Subcutaneous abdominal adipose tissue (tissue), 5 donors: ENCODE measurements around the gene HSPA4.
"Not testable (repeated sequence)": the region's sequence is repeated elsewhere in the genome, so short reads cannot be mapped to it uniquely, and the experiment has no call there.

Source experiments
- H3K27ac ChIP-seq: one replicate; pipeline ENCODE4 v1.7.0; 2013; ENCODE audit warnings: low read depth, mild to moderate bottlenecking, inconsistent platforms, low read length, moderate library complexity
- H3K27me3 ChIP-seq, 5 donors: one replicate each; pipeline ENCODE4 v1.7.0; 2013; ENCODE audit warnings: low read length in 5 of 5, inconsistent platforms in 1 of 5; ENCODE audit not compliant: control insufficient read depth in 5 of 5, insufficient read depth in 4 of 5
- H3K36me3 ChIP-seq, 5 donors: one replicate each; pipeline ENCODE4 v1.7.0; 2013; ENCODE audit warnings: low read length in 5 of 5; ENCODE audit not compliant: control insufficient read depth in 5 of 5, insufficient read depth in 5 of 5
- H3K4me1 ChIP-seq, 5 donors: one replicate each; pipeline ENCODE4 v1.7.0; 2013; ENCODE audit warnings: low read length in 5 of 5, mild to moderate bottlenecking in 3 of 5, moderate library complexity in 1 of 5; ENCODE audit not compliant: control insufficient read depth in 5 of 5, insufficient read depth in 5 of 5
- H3K4me3 ChIP-seq, 5 donors: one replicate each; pipeline ENCODE4 v1.7.0; 2013; ENCODE audit warnings: low read length in 5 of 5, low read depth in 1 of 5
- H3K9ac ChIP-seq, 5 donors: one replicate each; pipeline ENCODE4 v1.7.0; 2013; ENCODE audit warnings: low read length in 5 of 5, mild to moderate bottlenecking in 4 of 5, moderate library complexity in 3 of 5
- H3K9me3 ChIP-seq, 5 donors: one replicate each; pipeline ENCODE4 v1.7.0; 2013; ENCODE audit warnings: low read length in 5 of 5; ENCODE audit not compliant: control insufficient read depth in 5 of 5
- donor health status: healthy.
- donor health status: healthy.
- donor health status: healthy.
- donor health status: healthy.
- donor health status: healthy.

The HSPA4 gene

DNA sequence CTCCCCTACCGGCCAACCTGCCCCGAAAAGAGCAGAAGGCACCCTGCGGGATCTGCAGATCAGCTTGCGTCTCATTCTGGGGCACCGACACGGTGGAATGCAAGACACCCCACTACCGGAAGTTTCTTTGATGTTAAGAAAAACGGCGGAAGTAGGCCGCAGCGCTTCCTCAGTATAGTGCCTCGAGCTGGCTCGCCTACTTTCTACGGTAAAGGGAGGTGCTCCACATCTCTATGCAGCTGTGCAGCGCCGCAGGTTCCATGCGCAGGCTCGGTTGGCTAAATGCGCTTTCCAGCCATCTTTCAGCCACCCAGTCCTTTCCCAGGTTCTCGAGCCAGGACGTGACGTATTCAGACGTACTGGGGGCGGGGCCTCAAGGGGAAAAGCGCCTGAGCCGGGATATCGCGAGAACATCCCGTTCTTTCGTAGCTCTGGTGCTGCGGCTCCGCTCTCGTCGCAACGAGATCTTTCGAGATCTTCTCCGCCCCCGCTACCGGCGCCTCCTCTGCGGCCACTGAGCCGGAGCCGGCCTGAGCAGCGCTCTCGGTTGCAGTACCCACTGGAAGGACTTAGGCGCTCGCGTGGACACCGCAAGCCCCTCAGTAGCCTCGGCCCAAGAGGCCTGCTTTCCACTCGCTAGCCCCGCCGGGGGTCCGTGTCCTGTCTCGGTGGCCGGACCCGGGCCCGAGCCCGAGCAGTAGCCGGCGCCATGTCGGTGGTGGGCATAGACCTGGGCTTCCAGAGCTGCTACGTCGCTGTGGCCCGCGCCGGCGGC, at the start of gene HSPA4:
Gene HSPA4, plus strand, starts transcription at position 472 of the 775 bp plus-strand sequence. Its CDS starts 238 bp downstream, at position 710.
- peak within 1 kb of the TSS; percentile 100 for H3K27ac ChIP-seq

DNA sequence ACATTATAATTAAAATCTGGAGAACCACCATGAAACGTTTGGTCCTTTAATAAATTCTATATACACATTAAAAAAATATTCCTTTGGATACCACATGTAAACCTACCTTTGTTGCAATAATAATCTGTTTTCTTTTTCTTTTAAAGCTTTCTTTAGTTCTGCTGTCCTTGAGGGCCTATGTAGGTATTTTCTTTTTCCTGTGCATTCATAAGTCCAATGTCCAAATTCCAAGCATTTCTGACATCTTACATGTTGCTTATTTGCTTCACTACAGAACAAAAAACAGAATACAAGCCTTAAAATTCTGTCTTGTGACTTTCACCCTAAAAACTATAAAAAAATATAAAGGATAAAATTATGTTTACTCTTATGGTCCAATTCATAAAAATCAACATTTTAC, 45.2 kb upstream of the HSPA4 start:
- H3K36me3 ChIP-seq, result peaks cover 4 to 22% (median 13%) of the 10 kb centered on the region in 5 donors
- H3K4me3 ChIP-seq, result no peak overlapping the region
- H3K27ac ChIP-seq, result no peak overlapping the region
- H3K9me3 ChIP-seq, result no peaks in the 10 kb centered on the region
- H3K4me1 ChIP-seq, result no peaks in the 10 kb centered on the region
- H3K9ac ChIP-seq, result no peak overlapping the region
- H3K27me3 ChIP-seq, result no peaks in the 10 kb centered on the region

More for the DNA sequence above, at the start of gene HSPA4:
- Histone ChIP-seq H3K27me3 (no peaks in the 10 kb centered on the region), H3K4me1 (peaks cover 1 to 35% (median 26%) of the 10 kb centered on the region in 5 donors), H3K36me3 (no peaks in the 10 kb centered on the region), H3K9me3 (no peaks in the 10 kb centered on the region), H3K4me3 (peak within 1 kb of the TSS; percentile 92 to 99 (median 95)), H3K9ac (peak within 1 kb of the TSS; percentile 99 to 100 (median 100))

- H3K27ac ChIP-seq, H3K4me1 ChIP-seq, H3K9me3 ChIP-seq, H3K9ac ChIP-seq, H3K27me3 ChIP-seq, H3K4me3 ChIP-seq: not testable (repeated sequence)
- peaks cover 4 to 15% (median 7%) of the 10 kb centered on the region in 5 donors for H3K36me3 ChIP-seq
Observed at GRCh38 chr5:133008455-133008854, 43.4 kb upstream of the HSPA4 start.

DNA sequence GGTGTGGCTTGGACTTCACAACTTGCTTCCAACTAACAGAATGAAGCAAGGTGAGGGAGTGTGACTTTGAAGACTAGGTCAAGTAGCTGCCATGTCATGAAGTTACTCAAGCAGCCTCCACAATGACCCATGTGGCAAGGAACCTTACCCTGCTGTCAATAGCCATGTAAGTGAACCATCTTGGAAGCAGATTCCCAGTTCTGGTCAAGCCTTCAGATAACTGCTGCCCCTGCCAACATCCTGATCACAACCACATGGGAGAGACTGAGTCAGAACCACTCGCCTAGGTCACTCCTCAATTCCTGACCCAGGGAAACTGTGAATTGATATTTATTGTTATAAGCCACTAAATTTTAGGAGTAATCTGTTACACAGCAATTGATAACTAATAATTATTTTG, 36.3 kb upstream of the HSPA4 start:
- Histone ChIP-seq H3K4me3 (no peak overlapping the region), H3K27me3 (no peaks in the 10 kb centered on the region), H3K27ac (no peak overlapping the region), H3K9me3 (no peaks in the 10 kb centered on the region), H3K9ac (no peak overlapping the region), H3K4me1 (no peaks in the 10 kb centered on the region), H3K36me3 (peaks cover 0 to 24% (median 12%) of the 10 kb centered on the region in 5 donors)

DNA sequence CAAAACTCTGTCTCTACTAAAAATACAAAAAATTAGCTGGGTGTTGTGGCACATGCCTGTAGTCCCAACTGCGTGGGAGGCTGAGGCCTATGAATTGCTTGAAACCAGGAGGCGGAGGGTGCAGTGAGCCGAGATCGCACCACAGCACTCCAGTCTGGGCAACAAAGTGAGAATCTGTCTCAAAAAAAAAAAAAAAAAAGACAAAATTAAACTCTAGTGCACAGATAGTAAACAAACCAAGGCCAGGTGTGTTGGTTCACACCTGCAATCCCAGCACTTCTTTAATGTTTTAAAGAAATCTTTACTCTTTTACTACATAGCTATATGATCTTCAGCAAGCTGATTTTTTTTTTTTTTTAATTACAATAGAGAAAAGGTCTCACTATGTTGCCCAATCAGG, 33.8 kb upstream of the HSPA4 start:
- no peak overlapping the region for H3K27ac ChIP-seq
- no peaks in the 10 kb centered on the region for H3K9me3 ChIP-seq
- peaks cover 0 to 24% (median 12%) of the 10 kb centered on the region in 5 donors for H3K36me3 ChIP-seq
- H3K9ac ChIP-seq, result no peak overlapping the region
- no peaks in the 10 kb centered on the region for H3K4me1 ChIP-seq
- H3K4me3 ChIP-seq, result no peak overlapping the region
- no peaks in the 10 kb centered on the region for H3K27me3 ChIP-seq

DNA sequence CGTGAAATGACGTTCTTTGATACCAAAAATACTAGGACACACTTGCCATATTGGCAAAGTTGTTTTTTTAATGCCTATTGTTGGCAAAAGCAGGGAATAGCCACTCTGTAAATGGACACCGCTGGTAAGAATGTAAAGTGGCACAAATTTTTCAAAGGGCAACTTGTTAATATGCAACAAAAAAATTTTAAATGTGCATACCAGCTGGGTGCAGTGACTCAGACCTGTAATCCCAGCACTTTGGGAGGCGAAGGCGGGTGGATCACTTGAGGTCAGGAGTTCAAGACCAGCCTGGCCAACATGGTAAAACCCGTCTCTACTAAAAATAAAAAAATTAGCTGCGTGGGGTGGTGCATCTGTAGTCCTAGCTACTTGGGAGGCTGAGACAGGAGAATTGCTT, 32.3 kb upstream of the HSPA4 start:
- H3K4me3 ChIP-seq, H3K27me3 ChIP-seq, H3K9ac ChIP-seq, H3K27ac ChIP-seq, H3K9me3 ChIP-seq, H3K4me1 ChIP-seq: not testable (repeated sequence)
- H3K36me3 ChIP-seq, result peaks cover 0 to 22% (median 12%) of the 10 kb centered on the region in 5 donors

DNA sequence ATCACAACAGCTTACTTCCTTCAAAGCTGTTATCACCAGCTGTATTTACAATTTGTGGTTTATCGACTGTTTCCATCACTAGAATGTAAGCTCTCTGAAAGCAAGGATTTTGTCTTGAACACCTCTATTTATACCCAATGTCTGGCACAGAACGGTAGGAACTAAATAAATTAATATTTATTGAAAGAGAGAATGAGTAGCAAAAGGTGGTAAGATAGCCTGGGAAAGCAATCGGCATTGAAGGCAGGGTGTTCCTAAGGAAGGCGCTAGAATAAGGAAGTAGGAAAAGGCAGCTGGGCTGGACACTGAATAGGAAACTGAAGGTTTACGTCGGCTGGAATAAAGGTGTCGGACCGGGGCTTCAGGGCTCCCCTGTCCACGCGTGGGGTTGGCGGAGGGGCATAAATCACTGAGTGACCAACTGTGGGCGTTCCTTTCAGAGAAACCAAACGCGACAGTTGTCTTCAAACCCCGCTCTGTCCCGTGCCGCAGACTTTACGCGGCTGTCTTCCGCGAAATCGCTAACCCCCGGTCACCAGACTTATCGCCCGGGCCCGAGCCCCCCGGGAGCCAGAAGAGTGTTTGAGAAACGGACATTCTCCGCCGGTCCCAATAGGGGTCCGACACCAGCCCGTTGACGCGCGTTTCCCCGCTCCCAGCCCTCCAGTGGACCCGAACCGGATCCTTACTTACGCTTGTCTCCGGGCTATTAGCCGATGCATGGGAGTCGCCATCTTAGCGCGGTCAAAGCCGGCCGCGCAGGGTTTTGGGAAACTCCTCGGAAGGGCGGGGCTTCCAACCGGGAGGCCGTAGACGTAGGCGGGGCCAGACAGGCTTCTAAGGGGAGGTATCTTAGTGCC, 25.8 kb upstream of the HSPA4 start, which contains the start of gene ZCCHC10:
Gene ZCCHC10, minus strand, starts transcription at position 746 of the 860 bp plus-strand sequence. Its CDS starts 12 bp downstream, at position 734.
- H3K4me3 ChIP-seq, result peak within 1 kb of the TSS; percentile 81 to 91 (median 84)
- no peaks in the 10 kb centered on the region for H3K27me3 ChIP-seq
- H3K9ac ChIP-seq, result peak within 1 kb of the TSS; percentile 39 to 95 (median 90)
- no peaks in the 10 kb centered on the region for H3K36me3 ChIP-seq
- peak within 1 kb of the TSS; percentile 99 for H3K27ac ChIP-seq
- H3K9me3 ChIP-seq, result no peaks in the 10 kb centered on the region
- H3K4me1 ChIP-seq, result peaks cover 0 to 14% (median 8%) of the 10 kb centered on the region in 5 donors

DNA sequence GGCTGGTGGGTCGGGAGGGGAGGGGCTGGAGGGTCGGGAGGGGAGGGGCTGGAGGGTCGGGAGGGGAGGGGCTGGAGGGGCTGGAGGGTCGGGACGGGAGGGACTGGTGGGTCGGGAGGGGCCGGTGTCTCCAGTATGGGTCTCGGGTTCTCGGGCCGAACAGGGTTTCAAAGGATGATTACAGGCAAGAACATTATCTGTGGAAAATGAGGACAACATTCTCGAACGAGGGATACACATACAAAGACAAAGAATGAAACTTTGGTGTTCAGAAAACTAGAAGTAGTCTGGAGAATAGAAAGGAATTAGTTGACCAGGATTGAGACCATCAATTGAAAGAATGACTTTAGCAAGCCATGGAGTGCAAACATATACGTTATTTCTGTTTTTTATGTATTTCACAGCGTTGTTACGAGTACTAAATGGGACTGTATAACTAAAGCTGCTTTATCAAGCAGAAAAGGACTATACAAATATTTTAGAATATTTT, 25.1 kb upstream of the HSPA4 start:
- Histone ChIP-seq H3K4me3 (peak overlapping the region; percentile 55 to 89 (median 81)), H3K9ac (peak overlapping the region in 4 of 5 donors; percentile 21 to 66 (median 54))

DNA sequence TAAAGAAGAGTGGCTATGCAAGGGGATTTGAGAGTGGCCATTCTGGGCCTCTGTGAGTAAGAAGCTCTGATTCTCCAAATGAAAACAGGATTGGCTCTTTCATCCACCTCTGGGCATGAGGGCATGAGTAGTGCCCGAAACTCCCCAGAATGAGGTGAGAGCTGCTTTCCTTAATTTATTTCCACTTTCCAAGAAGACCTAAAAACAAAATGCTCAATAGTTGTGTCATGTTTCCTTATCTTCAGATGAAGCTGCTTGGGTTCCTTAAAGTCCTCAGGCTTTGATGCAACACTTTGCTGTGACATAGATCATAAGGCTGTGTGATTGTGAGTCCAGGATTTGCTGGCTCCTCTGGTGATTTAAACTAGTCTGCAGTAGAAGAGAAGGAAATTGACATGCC, 22.4 kb upstream of the HSPA4 start:
- Histone ChIP-seq H3K9ac (no peak overlapping the region), H3K27me3 (no peaks in the 10 kb centered on the region), H3K27ac (no peak overlapping the region), H3K4me1 (peaks cover 0 to 14% (median 8%) of the 10 kb centered on the region in 5 donors), H3K9me3 (no peaks in the 10 kb centered on the region), H3K4me3 (no peak overlapping the region), H3K36me3 (no peaks in the 10 kb centered on the region)

More for the DNA sequence above, 25.1 kb upstream of the HSPA4 start:
- Histone ChIP-seq H3K4me1 (peaks cover 0 to 14% (median 8%) of the 10 kb centered on the region in 5 donors), H3K27me3 (no peaks in the 10 kb centered on the region), H3K9me3 (no peaks in the 10 kb centered on the region), H3K36me3 (no peaks in the 10 kb centered on the region), H3K27ac (peak overlapping the region; percentile 99)
